Islet precursor cell (in vitro differentiated cells): ENCODE data around the gene BRSK2.
"Not testable (repeated sequence)": the region's sequence is repeated elsewhere in the genome, so short reads cannot be mapped to it uniquely, and the experiment has no call there.

Experiments used
- DNase-seq: peaks from one replicate; pipeline ENCODE4 v3.0.0-alpha.2; 2018

The BRSK2 gene

DNA sequence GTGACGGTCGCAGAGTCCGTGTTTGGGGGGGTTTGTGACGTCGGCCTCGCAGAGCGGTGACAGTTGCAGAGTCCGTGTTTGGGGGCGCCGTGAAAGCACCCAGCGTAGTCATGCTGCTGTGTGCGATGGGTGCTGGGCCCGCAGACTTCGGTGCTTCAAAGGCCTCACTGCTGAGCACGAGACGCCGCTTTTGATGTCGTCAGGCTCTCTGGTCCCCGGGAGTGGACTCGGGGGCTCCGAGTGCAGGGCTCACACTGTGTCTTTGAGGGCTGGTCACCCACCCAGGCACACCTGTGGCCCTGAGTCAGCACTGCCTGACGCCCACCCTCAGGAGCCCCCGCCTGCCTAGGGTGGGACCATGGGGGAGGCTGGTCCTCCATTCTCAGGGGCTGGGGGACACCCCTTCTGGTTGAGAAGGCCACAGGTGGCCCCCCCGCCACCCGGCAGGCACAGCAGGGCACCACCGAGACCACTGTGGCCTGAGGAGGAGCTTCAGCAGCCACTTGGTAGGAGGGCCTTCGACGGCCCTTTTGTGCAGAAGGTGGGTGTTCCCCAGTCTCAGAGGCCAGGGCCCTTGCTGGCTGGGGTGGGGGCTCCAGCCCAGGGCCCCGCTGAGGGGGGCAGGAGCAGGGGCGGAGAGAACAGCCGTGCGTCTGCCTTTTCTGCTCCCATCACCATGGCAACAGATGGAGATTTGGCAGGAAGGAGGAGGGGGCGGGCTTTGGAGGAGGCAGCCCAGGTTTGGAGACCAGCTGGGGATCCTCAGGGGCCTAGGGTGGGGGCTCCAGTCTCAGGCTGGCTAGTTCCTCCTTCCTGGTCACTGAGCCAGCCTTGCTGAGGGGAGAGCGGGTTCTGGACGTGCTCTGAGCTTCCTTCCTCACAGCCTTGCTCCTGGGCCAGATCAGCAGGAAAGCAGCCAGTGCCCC is 20.9 kb downstream of the BRSK2 start:
- DNase-seq = no peak

DNA sequence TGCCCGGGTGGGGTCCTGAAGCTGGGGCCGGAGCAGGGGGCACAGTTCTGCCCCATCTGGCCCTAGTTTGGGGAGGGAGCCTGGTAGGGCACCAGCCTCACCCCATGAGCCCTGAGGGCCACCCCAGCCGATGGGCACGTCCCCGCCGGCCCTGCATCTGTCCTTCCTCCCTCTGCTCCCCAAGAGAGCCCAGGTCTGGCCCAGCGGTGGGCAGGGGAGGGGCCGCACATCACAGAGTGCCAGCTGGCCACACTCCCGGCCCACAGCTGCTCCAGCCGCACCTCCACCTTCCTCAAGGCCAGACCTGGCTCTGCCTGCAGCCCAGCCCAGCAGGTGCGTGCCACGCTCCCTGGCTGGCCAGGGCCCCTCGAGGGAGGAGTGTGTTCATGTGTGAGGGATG is 21.6 kb downstream of the BRSK2 start:
- DNase-seq = no peak

DNA sequence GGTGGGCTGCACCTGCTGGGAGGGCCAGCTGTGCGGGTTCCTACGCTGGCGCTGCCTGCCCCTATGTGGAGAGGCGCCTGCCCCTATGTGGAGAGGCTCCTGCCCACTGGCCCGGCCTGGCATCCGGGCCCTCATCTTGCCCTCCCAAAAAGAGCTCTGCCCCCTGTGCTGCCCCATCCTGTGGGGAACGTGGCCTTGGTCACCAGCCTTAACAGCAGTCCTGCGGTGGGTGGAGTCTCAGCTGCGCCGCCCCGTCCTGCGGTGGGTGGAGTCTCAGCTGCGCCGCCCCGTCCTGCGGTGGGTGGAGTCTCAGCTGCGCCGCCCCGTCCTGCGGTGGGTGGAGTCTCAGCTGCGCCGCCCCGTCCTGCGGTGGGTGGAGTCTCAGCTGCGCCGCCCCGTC is 22.0 kb downstream of the BRSK2 start:
- DNase-seq = not testable (repeated sequence)

- no peak for DNase-seq
These were observed 22.8 kb downstream of the BRSK2 start for GRCh38 chr11:1412377-1413095.

DNA sequence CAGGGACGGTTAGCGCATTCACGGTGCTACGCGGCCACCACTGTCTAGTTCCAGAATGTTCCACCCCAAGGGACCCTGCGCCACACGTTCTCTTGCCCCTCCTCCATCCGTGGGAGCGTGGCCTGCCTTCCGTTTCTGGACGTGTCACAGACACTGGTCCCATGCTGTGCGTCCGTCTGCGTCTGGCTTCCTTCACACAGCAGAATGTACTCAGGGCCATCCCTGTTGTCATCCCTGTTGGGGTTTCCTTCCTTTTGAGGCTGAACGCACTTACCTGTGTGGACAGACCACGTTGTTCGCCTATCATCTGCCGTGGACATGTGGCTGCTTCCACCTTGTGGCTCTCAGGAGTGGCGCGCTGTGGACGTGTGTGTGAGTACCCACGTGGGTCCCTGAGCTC is 24.9 kb downstream of the BRSK2 start:
- DNase-seq = no peak

GRCh38 chr11:1415631-1416030 is 25.9 kb downstream of the BRSK2 start:
- DNase-seq = no peak

DNA sequence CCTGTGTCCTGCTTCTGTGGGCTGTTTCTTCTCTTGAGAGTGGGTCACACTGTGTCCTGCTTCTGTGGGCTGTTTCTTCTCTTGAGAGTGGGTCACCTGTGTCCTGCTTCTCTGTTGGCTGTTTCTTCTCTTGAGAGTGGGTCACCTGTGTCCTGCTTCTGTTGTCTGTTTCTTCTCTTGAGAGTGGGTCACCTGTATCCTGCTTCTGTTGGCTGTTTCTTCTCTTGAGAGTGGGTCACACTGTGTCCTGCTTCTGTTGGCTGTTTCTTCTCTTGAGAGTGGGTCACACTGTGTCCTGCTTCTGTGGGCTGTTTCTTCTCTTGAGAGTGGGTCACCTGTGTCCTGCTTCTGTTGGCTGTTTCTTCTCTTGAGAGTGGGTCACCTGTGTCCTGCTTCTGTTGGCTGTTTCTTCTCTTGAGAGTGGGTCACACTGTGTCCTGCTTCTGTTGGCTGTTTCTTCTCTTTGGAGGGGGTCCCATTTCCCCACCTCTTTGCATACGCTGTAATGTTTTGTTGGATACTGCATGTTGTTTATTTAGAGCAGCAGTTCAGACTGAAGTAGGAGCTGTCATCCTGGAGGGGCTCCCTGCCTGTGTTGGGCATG is 28.6 kb downstream of the BRSK2 start:
- DNase-seq = not testable (repeated sequence)

DNA sequence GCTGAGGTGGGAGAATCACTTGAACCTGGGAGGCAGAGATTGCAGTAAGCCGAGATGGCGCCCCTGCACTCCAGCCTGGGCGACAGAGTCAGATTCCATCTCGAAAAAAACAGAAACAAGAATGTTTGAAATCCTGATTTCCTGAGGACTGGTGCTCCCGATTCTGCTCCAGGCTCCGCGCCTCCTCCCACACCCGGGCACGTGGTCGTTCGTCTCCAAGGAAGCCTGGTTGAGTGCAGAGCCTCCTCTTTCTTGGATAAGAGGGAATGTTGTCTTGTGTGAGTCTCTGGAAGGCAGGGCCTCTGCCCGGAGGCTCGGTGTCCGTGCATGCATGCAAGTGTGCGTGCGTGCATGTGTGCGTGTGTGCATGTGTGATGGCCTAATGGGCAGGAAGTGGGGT is 30.1 kb downstream of the BRSK2 start:
- no peak for DNase-seq

GRCh38 chr11:1421291-1421690 is 31.6 kb downstream of the BRSK2 start:
- no peak for DNase-seq

DNA sequence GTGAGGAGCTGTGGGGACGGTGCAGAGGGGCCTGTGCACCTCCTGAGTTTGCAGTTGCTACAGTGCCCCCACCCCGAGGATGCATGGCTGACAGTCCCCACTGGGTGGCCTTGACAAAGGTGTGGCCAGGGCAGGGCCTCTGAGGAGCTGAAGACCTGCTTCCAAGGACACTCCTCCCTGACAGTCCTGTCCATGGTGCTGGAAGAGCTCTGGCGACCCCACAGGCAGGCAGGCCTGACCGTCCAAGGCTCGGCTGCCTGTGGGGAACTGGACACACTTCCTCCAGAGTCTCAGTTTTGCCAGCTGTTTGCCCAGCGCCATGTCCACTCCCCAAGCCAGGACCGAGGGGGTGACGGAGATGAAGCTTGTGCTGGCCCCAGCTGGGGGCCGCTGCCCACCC is 32.7 kb downstream of the BRSK2 start:
- DNase-seq = peak; percentile 71

DNA sequence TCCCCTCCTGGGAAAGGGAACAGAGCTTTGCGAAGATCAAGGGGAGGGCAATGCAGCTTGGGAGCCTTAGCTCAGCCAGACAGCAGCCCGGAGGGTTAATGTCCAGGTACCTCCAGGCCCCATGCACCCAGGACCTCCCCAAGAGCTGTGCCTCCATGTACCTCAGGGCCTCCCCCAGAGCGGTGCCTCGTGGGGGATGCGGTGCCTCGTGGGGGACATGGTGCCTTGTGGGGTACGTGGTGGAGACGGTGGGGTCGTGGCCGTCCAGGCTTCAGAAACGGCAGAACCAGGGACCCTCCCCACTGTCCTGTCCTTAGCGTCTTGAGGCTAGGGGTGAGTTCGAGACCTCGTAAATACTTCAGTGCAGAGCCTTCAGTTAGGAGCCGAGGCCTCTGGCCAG is 33.2 kb downstream of the BRSK2 start:
- no peak for DNase-seq

DNA sequence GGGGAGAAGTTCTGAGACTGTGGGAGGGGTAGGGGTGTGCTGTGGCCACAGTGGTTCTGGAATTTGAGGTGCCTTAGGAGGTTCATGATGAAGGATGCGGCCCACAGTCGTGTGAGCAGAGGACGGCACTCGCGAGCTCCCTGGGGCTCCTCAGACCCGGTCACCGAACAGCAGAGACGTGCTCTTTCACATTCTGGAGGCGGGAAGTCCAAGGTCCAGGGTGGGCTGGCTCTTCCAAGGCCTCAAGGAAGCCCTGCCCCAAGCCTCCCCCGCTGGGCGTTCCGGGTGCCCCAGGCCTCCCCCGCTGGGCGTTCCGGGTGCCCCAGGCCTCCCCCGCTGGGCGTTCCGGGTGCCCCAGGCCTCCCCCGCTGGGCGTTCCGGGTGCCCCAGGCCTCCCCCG is 33.7 kb downstream of the BRSK2 start:
- not testable (repeated sequence) for DNase-seq

DNA sequence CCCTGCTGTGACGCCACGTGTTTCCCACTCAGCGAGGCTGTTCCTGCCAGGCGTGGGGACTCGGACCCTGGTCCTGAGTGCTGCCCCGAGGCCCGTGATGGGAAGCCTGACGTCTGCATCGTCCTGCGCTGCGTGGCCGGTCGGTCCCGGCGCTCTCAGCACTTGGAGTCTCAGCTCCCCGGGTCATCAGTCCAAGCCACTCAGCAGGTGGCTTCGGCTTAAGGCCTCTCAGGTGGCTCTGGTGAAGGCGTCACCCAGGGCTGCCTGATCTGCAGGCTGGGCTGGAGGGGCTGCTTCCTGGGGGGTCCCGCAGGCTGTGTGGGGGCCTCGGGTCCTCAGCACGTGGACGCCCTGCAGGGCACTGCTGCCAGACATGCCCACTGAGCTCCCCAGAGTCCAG is 35.3 kb downstream of the BRSK2 start:
- no peak for DNase-seq

DNA sequence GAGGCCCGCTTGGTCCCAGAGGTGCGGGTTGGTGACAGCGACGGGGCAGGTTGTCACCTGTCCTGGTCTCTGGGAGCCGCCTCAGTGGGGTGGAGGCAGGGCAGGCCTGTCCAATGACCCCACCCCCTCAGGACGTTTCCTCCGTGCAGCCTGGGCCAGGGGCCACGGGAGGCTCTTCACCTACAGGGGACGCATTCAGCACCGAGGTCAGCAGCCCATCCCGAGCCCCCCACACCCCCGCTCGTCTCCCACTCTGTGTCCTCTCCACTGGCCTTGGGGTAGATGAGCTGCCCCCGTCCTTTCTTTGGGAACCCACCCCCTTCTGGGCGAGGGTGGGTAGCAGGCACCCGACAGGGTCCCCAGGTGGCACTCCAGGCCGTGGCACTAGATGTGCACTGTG is 35.7 kb downstream of the BRSK2 start:
- no peak for DNase-seq

GRCh38 chr11:1428762-1429316 is 39.1 kb downstream of the BRSK2 start:
- no peak for DNase-seq

- DNase-seq = no peak
These were observed 43.8 kb downstream of the BRSK2 start for GRCh38 chr11:1433568-1433967.

- DNase-seq = no peak
These were observed 44.4 kb downstream of the BRSK2 start for GRCh38 chr11:1433977-1434640.

- not testable (repeated sequence) for DNase-seq
These were observed 45.7 kb downstream of the BRSK2 start for GRCh38 chr11:1435479-1435819.

GRCh38 chr11:1435820-1436467 is 46.2 kb downstream of the BRSK2 start:
- DNase-seq = no peak

DNA sequence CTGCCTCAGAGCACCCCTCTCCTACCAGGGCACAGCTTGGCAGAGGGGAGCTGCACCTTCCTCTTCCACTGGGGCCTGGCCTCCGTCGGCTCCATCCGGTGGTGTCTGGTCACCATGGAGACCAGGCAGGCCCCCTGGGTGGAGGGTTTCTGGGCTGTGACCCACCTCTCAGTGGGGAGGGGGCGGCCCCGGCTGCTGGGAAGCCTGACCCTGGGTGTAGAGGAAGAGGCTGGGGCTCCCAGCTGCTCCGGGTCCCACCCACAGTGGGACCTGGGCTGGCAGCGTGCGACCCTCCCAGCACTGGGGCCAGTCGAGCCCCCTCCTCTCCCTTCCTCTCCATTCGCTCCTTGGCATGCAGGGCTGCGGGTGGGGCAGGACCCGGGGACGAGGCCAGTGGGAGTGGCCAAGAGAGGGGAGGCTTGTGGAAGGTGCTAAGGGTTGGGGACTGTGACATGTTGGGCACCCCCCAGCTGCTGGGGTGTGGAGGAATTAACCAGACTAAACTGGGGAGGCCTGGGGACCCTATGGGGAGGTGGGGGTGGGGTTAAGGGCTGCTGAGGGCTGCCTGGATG is 46.8 kb downstream of the BRSK2 start:
- no peak for DNase-seq

DNA sequence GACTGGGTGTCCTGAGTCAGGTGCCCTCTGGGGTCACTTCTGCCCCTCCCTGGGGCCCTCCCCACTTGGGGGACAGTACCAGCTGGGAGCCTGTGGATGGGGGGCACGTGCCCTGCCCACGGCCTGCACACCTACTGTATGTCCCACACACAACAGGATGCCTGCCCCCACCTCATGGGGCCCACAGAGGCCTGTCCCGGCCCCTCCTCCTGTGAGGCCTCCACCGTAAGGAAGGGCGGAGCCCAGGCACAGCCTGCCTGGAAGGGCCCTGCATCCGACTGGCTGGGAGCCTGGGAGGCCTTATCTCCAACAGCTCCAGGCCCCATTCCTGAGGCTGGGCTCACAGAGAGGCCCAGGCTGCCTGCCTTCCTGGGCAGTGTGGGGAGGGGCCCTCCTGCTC is 47.8 kb downstream of the BRSK2 start:
- peak; percentile 85 for DNase-seq
